Measurements from ENCODE around the gene LIMK1.

DNA sequence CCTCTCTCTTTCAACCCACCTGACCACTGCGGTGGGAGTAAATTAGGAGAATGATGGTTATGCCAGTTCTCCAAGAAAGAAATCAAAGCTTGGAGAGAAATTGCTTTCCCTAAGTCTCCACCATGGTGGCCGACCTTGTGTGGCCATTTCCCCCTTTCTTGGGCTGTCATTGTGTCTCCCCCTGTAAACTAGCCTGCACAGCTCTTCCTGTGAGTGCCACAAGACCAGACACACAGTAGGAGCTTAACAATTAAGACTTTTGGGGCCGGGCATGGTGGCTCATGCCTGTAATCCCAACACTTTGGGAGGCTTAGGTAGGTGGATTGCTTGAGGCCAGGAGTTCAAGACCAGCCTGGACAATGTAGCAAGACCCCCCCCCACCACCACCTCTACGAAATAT is 18.9 kb upstream of the LIMK1 start:
- TF ChIP-seq, protein P1, sequence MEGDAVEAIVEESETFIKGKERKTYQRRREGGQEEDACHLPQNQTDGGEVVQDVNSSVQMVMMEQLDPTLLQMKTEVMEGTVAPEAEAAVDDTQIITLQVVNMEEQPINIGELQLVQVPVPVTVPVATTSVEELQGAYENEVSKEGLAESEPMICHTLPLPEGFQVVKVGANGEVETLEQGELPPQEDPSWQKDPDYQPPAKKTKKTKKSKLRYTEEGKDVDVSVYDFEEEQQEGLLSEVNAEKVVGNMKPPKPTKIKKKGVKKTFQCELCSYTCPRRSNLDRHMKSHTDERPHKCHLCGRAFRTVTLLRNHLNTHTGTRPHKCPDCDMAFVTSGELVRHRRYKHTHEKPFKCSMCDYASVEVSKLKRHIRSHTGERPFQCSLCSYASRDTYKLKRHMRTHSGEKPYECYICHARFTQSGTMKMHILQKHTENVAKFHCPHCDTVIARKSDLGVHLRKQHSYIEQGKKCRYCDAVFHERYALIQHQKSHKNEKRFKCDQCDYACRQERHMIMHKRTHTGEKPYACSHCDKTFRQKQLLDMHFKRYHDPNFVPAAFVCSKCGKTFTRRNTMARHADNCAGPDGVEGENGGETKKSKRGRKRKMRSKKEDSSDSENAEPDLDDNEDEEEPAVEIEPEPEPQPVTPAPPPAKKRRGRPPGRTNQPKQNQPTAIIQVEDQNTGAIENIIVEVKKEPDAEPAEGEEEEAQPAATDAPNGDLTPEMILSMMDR (IDR thresholded peaks at IDR 0.05; ENCODE audit: insufficient read depth, low read length, poor library complexity, severe bottlenecking): no peak
- no peak for TF ChIP-seq EZH2phosphoT487 (conservative IDR thresholded peaks at IDR 0.05; ENCODE audit: low read length)
